GM18951 (cell line): ENCODE data around the gene ALKBH3.

Experiments
- POLR2A ChIP-seq: IDR thresholded peaks from 4 replicates; pipeline ENCODE4 v1.6.1; 2011; ENCODE audit warnings: mild to moderate bottlenecking; ENCODE audit not compliant: insufficient read length, insufficient read depth; ENCODE audit errors: extremely low read depth
- in situ Hi-C: fragments of 300-500 bp; cut with MboI; formaldehyde crosslinking; loops from one replicate; pipeline ENCODE4 v1.12.0; 2022; ENCODE audit warnings: low sequenced_read_pairs, mixed read lengths, inconsistent platforms; ENCODE audit not compliant: unreplicated experiment

Gene ALKBH3

DNA sequence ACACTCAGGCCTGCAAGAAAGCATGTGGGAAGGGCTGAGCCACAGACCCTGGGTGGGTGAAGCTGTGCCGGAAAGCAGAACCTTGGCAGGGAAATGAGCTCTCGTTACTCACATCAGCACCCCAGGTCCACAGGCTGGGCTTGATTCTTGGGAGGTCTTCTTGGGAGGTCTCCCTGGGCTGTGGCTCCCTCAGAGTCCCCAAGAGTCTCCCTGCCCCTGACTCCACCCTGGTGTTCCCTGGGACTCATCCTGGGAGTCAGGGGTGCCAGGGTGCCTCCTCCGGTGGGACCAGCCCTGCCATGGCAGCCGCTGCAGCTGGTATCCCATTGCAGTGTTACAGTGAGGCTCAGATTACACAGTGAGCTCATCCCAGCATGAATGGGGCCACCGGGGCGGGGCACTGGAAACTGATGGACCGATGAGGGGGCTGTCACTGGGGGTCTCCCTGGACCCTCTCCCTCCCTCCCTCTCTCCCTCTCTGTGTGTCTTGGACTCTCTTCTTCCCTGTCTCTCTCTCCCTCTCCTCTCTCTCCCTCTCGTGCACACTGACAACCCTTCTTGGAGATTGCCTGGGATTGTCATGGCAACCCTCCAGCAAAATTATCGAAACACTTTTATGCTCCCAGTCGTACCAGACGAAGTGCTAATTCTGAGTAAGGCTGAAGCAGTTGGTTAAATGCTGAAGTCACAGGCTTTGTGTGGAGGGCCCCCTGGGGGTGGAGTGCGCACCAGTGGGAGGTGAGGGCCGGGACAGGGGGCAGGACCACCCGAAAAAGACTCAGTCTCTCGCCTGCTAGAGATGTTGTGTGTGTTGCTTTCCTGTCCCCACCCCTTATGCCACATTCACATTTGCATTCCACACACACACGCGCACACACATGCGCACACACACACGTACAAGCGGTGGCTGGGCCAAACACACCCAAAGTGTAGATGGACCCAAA, 53.2 kb downstream of the ALKBH3 start:
- no peak for TF ChIP-seq POLR2A
- in situ Hi-C loops, result no loop called here

DNA sequence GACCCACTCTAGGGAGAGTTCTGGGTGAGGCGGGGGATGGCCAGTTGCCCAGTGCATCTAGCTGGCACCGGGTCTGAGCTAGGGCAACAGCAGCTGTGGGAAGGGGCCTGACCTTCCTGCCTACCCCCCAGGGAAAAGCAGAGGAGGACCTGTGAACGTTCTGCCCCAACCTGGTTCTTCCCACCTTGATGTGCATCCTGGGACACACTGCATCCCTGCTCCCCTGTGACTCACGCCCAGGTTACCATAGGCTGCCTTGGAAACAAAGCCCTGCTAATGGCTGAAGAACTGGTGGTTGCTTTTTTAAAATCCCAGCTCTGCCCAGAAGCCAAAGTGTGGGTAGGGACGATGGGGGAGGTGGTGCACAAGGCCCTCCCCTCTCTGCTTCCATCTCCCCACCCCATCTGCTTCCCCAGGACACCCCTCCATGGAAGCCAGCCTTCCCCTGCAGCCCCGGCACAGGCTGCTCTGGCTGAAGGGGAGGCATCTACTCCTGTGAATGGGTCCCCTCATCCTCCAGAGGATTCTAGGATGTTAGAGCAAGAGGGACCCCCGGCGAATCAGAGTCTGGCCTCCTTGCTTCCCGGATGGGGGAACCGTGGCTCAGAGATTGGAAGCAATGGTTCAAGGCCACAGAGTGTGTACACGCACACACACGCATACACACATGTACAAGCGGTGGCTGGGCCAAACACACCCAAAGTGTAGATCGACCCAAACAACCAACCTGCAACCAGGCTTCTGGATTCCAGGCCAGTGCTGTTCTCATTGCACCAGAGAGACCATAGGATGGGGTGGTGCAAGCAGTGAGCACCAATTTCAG, 54.2 kb downstream of the ALKBH3 start:
- in situ Hi-C loops, result no loop called here

GRCh38 chr11:43935424-43935979, 54.9 kb downstream of the ALKBH3 start:
- in situ Hi-C loops, result no loop called here
- no peak for TF ChIP-seq POLR2A

More for the DNA sequence above, 54.2 kb downstream of the ALKBH3 start:
- TF ChIP-seq POLR2A, result no peak

DNA sequence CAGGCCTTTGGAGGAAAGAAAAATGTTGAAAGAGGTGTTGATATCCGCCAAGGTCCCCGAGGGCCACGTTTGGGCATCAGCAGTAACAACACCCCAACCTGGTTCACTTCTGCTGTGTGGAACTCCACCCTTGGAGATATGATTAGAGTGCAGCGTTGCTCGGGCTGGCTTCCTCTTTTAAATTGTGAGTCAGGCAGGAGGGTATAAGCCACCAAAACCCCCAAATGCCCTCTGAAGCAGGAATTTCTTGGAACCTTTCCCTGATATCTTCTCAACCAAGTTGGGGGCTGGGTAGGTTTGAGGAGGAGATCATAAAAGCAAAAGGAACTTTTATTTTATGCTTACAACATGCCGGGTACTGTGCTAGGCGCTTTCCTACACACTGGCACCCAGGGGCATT, 55.4 kb downstream of the ALKBH3 start:
- TF ChIP-seq POLR2A, result no peak
- in situ Hi-C loops, result no loop called here

GRCh38 chr11:43937434-43938411, 57.1 kb downstream of the ALKBH3 start:
- in situ Hi-C loops, result no loop called here
- TF ChIP-seq POLR2A, result no peak

DNA sequence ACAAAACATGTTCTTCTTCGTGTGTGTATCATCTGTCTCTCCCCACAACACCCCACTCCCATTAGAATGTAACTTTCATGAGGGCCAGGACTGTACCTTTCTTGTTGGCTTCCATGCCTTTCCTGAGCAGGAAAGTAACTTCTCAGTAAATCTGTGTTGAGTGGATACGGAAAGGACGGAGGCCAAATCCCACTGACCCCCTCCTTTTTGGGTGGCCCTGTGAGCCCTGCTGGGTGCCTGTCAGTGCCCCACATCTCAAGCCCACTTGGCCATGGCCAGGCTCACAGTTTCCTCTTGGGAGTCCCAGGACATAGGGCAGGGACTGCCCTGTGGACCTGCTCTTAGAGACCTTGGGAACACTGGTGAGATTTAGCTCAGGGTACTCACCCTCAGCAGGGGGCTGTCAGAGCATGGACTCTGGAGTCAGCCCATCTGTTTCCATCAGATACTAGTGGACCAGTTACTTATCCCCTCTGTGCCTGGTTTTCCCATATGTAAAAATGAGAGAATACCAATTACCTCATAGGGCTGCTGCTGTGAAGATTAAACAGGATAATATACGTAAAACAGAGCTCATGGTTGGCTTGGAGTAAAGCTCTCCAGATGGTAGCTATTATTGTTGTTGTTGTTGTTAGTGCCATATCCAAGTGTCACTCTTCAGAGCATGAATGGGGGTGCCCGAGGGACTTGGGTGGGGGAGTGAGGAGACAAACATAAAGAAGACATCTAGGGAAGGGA, 60.8 kb downstream of the ALKBH3 start:
- no peak for TF ChIP-seq POLR2A
- in situ Hi-C loops, result no loop called here

GRCh38 chr11:43942662-43943371, 62.2 kb downstream of the ALKBH3 start:
- no peak for TF ChIP-seq POLR2A
- in situ Hi-C loops, result no loop called here

GRCh38 chr11:43943372-43943930, 62.8 kb downstream of the ALKBH3 start:
- TF ChIP-seq POLR2A, result no peak
- in situ Hi-C loops, result no loop called here

GRCh38 chr11:43943931-43944751, 63.5 kb downstream of the ALKBH3 start:
- TF ChIP-seq POLR2A, result no peak
- in situ Hi-C loops, result no loop called here

- TF ChIP-seq POLR2A, result no peak
- in situ Hi-C loops, result no loop called here
These were observed 64.2 kb downstream of the ALKBH3 start for GRCh38 chr11:43944761-43945311.
